ENCODE data around the gene PKIG. TPM values are rescaled to one million over a fixed set of nuclear protein-coding genes. Genes with fewer than 3 reads are reported as not detected.

The PKIG gene
- total RNA-seq, 1 experiment from 2014 or later = 66.3 TPM

DNA sequence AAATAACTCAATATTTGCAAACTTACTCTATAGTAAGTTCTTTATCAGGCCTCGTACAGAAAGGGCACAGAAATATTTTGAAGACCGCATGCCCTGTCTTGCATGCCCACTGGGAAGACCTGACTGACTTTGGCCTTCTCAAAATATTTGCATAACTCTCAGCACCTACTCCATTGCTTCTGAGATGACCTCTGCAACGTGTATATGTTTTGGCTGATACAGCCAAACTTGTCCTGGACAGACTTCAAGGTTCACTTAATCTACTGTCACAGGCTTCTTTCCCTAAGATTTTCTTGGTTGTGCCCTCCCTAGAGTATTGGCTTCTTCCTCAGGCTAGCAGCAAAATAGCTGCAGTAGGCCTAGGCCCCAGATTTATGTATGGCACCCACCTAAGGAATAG is 39.0 kb upstream of the PKIG start:
- ATAC-seq (no peak), DNase-seq (ENCODE audit: low read depth, low spot score) (no peak)
- no peaks in the 10 kb centered on the region for H3K27me3 ChIP-seq (ENCODE audit: control insufficient read depth, insufficient read depth, low read length)
- H3K4me1 ChIP-seq (ENCODE audit: control insufficient read depth, insufficient read depth, low read length) = peaks cover 22% of the 10 kb centered on the region
- no peak overlapping the region for H3K4me3 ChIP-seq (ENCODE audit: low read depth in 2 of 2, low read length in 2 of 2)
- CTCF ChIA-PET = no interaction called here
- TF ChIP-seq, protein P1, sequence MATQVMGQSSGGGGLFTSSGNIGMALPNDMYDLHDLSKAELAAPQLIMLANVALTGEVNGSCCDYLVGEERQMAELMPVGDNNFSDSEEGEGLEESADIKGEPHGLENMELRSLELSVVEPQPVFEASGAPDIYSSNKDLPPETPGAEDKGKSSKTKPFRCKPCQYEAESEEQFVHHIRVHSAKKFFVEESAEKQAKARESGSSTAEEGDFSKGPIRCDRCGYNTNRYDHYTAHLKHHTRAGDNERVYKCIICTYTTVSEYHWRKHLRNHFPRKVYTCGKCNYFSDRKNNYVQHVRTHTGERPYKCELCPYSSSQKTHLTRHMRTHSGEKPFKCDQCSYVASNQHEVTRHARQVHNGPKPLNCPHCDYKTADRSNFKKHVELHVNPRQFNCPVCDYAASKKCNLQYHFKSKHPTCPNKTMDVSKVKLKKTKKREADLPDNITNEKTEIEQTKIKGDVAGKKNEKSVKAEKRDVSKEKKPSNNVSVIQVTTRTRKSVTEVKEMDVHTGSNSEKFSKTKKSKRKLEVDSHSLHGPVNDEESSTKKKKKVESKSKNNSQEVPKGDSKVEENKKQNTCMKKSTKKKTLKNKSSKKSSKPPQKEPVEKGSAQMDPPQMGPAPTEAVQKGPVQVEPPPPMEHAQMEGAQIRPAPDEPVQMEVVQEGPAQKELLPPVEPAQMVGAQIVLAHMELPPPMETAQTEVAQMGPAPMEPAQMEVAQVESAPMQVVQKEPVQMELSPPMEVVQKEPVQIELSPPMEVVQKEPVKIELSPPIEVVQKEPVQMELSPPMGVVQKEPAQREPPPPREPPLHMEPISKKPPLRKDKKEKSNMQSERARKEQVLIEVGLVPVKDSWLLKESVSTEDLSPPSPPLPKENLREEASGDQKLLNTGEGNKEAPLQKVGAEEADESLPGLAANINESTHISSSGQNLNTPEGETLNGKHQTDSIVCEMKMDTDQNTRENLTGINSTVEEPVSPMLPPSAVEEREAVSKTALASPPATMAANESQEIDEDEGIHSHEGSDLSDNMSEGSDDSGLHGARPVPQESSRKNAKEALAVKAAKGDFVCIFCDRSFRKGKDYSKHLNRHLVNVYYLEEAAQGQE (IDR thresholded peaks at IDR 0.05; ENCODE audit: insufficient read depth in 1 of 2, low read depth in 2 of 2, low read length in 1 of 2) = no peak
- TF ChIP-seq, protein P2, sequence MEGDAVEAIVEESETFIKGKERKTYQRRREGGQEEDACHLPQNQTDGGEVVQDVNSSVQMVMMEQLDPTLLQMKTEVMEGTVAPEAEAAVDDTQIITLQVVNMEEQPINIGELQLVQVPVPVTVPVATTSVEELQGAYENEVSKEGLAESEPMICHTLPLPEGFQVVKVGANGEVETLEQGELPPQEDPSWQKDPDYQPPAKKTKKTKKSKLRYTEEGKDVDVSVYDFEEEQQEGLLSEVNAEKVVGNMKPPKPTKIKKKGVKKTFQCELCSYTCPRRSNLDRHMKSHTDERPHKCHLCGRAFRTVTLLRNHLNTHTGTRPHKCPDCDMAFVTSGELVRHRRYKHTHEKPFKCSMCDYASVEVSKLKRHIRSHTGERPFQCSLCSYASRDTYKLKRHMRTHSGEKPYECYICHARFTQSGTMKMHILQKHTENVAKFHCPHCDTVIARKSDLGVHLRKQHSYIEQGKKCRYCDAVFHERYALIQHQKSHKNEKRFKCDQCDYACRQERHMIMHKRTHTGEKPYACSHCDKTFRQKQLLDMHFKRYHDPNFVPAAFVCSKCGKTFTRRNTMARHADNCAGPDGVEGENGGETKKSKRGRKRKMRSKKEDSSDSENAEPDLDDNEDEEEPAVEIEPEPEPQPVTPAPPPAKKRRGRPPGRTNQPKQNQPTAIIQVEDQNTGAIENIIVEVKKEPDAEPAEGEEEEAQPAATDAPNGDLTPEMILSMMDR (IDR thresholded peaks at IDR 0.05) = no peak
- TF ChIP-seq SIN3A (IDR thresholded peaks at IDR 0.05; ENCODE audit: borderline replicate concordance, insufficient read depth, low read depth, low read length) = no peak
- no peak for TF ChIP-seq POLR2AphosphoS5 (IDR thresholded peaks at IDR 0.05; ENCODE audit: low read depth, low read length)
- TF ChIP-seq TCF7L2 (IDR thresholded peaks at IDR 0.05; ENCODE audit: low read depth, low read length) = no peak
- no TSS peak for BruUV-seq (replicated peaks)
- no peaks in the 10 kb centered on the region for H3K9me3 ChIP-seq (ENCODE audit: control insufficient read depth, insufficient read depth, low read depth, low read length)
- POLR2A ChIA-PET = no interaction called here
- in situ Hi-C loops (cut with HindIII; ENCODE audit: low pct_unique_long_range_greater_than_20kb, low sequenced_read_pairs) (no loop called here), intact Hi-C loops (cut with micrococcal nuclease; ENCODE audit: unreplicated experiment) (no loop called here)
- H3K27ac ChIP-seq (ENCODE audit: low read length) = no peak overlapping the region
- H3K36me3 ChIP-seq (ENCODE audit: control insufficient read depth, insufficient read depth, low read length) = no peaks in the 10 kb centered on the region

DNA sequence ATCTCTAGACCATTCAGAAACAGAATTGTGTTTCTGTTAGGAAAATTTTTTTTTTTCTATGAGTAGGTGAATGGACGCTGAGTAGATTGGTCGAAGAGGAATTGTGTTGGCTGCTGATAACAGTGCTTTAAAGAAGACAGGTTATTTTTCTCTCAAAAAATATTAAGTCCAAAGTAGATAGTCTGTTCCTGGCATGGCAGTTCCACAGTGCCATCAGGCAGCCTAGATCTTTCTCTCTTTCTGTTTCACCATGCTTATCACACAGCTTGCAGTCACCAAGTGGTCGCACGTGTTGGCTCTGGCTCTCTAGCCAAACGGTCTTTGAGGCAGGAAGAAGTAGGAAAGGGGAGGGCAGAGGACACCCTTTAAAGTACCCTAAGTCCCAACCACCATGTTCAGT is 38.1 kb upstream of the PKIG start:
- H3K27ac ChIP-seq (ENCODE audit: low read length) = peak overlapping the region; percentile 20; the same call in 1 of the 2 replicates
- DNase-seq (ENCODE audit: low read depth, low spot score) (no peak), ATAC-seq (no peak)
- H3K4me3 ChIP-seq (ENCODE audit: low read depth in 2 of 2, low read length in 2 of 2) = no peak overlapping the region
- no peaks in the 10 kb centered on the region for H3K36me3 ChIP-seq (ENCODE audit: control insufficient read depth, insufficient read depth, low read length)
- H3K9me3 ChIP-seq (ENCODE audit: control insufficient read depth, insufficient read depth, low read depth, low read length) = no peaks in the 10 kb centered on the region
- peaks cover 28% of the 10 kb centered on the region for H3K4me1 ChIP-seq (ENCODE audit: control insufficient read depth, insufficient read depth, low read length)
- H3K27me3 ChIP-seq (ENCODE audit: control insufficient read depth, insufficient read depth, low read length) = no peaks in the 10 kb centered on the region
- TF ChIP-seq TCF7L2 (IDR thresholded peaks at IDR 0.05; ENCODE audit: low read depth, low read length) = no peak
- TF ChIP-seq POLR2AphosphoS5 (IDR thresholded peaks at IDR 0.05; ENCODE audit: low read depth, low read length) = no peak
- TF ChIP-seq, protein P2 (IDR thresholded peaks at IDR 0.05) = no peak
- TF ChIP-seq, protein P1 (IDR thresholded peaks at IDR 0.05; ENCODE audit: insufficient read depth in 1 of 2, low read depth in 2 of 2, low read length in 1 of 2) = no peak
- TF ChIP-seq SIN3A (IDR thresholded peaks at IDR 0.05; ENCODE audit: borderline replicate concordance, insufficient read depth, low read depth, low read length) = no peak
- ChIA-PET POLR2A (no interaction called here), CTCF (no interaction called here)
- intact Hi-C loops (cut with micrococcal nuclease; ENCODE audit: unreplicated experiment) = no loop called here
- in situ Hi-C loops (cut with HindIII; ENCODE audit: low pct_unique_long_range_greater_than_20kb, low sequenced_read_pairs) = no loop called here
- no TSS peak for BruUV-seq (replicated peaks)

All from Panc1 (cell line).